GM19238 (cell line): ENCODE measurements around the gene MOCS2.
A peak's percentile ranks its signal among the peaks of the same experiment; 100 is the strongest.
"Not testable (repeated sequence)": the region's sequence is repeated elsewhere in the genome, so short reads cannot be mapped to it uniquely, and the experiment has no call there.

Source experiments
- DNase-seq: peaks from one replicate; pipeline ENCODE4 v3.0.0; 2011; ENCODE audit warnings: low spot score; ENCODE audit not compliant: insufficient read length

Gene MOCS2

DNA sequence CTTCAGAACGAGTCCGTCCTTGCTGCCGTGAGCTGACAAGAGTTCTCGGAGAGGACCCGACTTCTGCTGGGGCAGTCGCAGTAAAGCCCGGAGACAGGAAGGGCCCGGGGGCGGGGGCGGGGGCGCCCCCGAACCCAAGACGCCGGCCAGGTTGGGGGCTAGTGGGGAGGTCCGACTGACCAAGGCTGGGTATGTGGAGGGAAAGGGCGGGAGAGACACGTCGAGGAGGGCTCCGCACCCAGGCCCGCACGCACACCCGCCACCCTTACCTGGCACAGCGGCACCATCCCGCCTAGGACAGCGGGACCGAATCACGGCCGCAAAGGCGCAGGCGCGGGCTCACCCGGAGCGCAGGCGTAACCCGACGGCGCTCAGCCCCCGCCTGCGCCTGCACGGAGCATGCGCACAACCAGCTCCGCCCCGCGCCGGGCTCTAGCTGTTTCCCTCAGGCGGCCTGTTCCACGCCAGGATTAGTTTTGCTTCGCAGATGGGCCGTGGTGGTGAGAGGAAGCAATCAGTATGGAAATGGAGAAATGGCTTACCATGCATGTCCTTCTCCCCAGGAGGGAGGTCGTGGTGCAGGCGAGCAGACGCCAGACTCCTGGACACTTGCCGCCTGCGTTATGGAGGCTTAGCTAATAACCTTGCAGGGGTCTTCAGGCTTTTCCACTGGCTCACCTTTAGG lies at the start of gene MOCS2:
Gene MOCS2 (minus strand): TSS at position 315 of the 685 bp plus-strand sequence. CDS start 2,583 bp downstream, outside the sequence.
- DNase-seq: peak; percentile 90

- no peak for DNase-seq
These were observed 42.3 kb upstream of the MOCS2 start for GRCh38 chr5:53151713-53152458.

DNA sequence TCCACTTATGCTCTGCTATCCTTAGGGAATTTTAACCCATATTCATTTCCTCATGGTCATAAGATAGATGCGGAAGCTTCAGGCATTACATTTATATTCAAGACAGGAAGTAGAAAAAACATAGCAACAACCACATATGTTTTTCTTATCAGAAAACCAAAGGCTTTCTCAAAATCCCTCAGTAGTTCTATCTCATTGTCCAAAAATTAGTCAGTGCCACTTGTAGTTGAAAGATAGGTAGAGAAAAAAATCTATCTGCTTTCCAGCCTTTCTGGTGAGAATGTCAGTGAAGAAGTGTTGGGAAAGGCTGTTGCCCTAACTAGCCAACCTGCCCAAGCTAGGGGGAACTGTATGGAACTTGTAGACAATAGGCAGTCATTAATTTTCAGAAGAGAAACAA lies 23.5 kb upstream of the MOCS2 start:
- DNase-seq: no peak

GRCh38 chr5:53130266-53130665 lies 20.7 kb upstream of the MOCS2 start:
- no peak for DNase-seq

DNA sequence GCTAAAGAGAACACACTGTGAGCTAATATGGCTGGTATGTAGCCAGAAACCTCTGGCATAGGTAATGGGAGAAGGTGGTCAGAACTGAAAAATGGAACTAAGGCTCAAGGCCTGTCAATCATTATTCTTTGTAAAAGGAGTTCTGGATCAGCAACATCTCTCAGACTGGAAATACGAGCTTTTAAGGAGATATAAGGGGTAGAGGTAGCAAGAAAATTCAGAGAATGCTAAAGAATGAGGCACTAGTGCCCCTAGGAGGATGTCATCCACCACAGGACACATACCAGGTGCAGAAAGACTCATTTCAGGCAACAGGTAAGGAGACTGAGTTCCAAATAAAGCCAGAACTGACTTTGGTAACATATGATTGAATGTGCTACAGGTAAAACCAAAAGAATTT lies 18.9 kb upstream of the MOCS2 start:
- no peak for DNase-seq

- DNase-seq: no peak
These were observed 17.6 kb upstream of the MOCS2 start for GRCh38 chr5:53127107-53127506.

DNA sequence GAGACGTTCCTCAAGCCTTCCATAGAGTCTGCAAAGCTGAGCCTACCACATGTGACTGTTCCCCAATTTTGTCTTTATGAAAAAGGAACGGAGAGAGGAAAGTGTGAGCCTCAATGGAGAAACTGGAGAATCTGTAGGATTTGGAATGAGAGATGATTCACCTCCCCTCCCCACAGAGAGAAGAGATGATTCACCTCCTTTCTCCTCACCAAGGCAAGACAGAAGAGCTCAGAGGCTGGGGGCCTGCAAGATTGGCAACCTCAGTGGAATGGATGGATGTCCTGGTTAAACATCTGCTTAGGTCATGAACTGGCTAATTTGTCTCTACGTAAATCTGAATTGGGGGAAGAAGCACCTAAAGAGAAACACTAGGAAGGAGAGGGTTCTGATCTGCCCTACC lies 17.0 kb upstream of the MOCS2 start:
- no peak for DNase-seq

- no peak for DNase-seq
These were observed 14.1 kb upstream of the MOCS2 start for GRCh38 chr5:53123702-53124101.

GRCh38 chr5:53120165-53120564 lies 10.6 kb upstream of the MOCS2 start:
- DNase-seq: no peak

DNA sequence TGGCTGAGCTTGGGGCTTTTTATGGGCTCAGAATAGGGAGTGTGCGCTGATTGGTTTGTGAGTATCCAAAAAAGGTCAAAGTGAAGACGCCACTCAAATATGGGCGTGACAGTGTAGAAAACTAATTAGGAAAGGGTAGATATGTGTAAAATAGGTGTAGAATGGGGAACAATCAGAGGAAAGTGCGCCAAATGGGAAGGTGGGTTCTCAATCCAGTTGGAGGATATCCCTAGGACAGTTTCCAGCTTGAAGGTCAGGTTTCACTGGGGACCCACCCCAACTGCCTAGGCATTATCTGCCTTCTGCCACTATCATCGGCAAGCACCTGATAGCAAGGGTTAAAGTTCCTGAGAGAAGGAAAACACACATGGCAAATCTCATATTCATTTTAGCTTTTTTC lies 9.3 kb upstream of the MOCS2 start:
- no peak for DNase-seq

- no peak for DNase-seq
These were observed 7.0 kb upstream of the MOCS2 start for GRCh38 chr5:53116597-53116996.

GRCh38 chr5:53114988-53115387 lies 5.4 kb upstream of the MOCS2 start:
- DNase-seq: no peak

DNA sequence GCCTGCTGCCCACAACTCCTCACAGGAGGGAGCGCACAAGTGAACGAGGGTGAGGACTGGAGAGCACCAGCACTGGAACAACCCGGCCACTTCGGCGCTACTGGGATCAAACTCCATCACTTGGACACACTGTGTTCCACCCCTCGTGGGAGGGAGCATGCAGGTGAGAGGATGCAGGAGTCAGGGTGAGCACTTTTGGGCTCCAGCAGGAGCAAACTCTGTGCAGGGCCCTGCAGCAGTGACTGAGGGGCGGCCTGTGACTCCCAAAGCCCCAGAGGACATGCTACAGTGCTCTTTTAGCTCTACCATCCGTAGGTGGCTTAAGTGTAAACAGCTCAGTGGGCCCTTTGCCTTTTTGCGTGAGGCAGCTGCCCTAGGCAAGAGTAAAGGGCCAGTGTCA lies 4.4 kb upstream of the MOCS2 start:
- no peak for DNase-seq

- DNase-seq: no peak
These were observed 3.4 kb upstream of the MOCS2 start for GRCh38 chr5:53112909-53113308.

- not testable (repeated sequence) for DNase-seq
These were observed 2.8 kb upstream of the MOCS2 start for GRCh38 chr5:53112307-53112706.

DNA sequence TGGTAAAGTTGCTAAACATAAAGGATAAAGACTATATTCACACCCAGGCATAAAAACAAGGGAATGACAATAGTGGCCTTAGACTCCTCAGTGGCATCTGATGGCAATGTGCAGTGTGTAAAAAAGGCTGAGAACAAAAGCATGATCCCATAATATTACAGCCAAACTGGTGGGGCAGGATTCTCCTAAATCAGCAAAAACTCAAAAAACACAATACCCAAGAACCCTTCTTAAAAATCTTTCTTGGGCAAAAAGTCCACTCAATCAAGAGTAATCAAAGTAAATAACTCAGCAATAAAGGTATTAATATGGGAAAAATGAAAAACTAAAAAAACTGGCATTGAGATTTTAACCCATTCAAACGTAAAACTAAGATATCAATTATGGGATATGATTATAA lies 1.6 kb upstream of the MOCS2 start:
- DNase-seq: no peak

DNA sequence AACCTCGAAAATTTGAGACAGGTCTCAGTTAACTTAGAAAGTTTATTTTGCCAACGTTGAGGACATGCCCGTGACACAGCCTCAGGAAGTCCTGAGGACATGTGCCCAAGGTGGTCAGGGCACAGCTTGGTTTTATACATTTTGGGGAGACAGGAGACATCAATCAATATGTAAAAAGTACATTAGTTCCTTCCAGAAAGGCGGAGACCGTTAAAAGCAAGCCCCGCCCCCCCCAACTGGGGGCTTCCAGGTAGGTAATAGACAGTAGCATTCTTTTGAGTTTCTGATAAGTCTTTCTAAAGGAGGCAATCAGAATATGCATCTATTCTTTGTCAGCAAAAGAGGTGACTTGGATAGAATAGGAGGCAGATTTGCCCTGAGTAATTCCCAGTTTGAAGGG lies 599 bp upstream of the MOCS2 start:
- no peak for DNase-seq

GRCh38 chr5:53109056-53109442 lies 508 bp downstream of the MOCS2 start:
- DNase-seq: no peak

DNA sequence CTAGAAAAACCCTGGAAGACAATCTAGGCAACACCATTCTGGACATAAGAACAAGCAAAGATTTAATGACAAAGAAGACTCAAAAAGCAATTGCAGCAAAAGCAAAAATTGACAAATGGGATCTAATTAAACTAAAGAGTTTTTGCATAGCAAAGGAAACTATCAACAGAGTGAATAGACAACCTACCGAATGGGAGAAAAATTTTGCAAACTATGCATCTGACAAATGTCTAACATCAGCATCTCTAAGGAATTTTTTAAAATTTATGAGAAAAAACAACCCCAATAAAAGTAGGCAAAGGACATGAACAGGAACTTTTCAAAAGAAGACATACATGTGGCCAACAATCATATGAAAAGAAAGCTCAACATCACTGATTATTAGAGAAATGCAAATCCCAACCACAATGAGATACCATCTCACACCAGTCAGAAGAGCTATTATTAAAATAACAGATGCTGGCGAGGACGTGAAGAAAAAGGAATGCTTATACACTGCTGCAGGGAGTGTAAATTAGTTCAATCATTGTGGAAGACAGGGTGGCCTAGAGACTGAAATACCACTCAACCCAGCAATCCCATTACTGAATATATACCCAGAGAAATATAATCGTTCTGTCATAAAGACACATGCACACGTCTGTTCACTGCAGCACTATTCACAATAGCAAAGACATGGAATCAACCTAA lies 3.8 kb downstream of the MOCS2 start:
- DNase-seq: no peak

DNA sequence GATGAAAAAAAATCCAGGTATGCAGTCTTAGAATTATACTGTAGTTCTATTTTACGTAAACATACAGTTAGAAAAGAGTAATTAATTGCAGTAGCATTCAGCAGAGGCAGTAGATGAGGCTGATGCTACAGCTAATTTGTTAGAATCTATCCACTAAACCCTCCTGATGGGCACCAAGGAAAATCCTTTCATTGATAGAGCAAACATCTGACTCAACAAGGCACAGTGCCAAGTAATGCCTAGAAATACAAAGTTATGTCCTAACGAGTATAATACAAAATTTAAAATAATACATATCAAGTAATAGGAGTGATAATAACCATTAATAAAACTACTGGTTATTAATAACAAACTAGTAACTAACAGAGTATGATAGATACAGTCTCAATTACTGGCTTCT lies 9.0 kb downstream of the MOCS2 start:
- no peak for DNase-seq

GRCh38 chr5:53099546-53099945 lies 10.0 kb downstream of the MOCS2 start:
- no peak for DNase-seq

DNA sequence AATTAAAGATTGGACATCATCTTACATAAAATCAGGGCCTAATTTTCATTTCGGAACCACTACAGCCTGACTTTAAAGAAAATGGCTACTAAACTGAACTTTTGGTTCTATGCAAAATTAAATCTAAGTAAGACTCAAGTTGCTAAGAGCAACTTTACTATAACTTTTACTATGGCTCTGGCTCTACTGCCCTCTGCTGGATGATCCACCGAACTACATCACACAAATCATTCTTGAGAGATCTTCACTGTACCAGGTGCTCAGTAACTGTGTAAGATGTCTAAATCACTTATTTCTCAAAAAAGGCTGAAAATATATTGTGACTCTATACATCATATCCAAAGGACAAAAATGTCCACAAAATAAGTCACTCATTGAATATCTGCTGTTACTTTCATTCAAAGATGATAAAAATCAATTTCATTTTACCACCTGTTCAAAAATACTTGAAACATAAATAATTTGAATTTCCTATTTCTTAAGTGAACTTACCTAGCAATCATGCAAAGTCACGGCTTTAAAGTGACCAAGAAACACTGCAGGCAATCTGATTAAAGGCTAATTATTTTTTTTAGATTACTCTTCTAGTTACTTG lies 13.5 kb downstream of the MOCS2 start:
- DNase-seq: no peak
